ENCODE data around the gene SEMA3E. TPM values are rescaled to one million over a fixed set of nuclear protein-coding genes. Genes with fewer than 3 reads are reported as not detected.

Gene SEMA3E
- total and polyA plus RNA-seq, 9 of the 15 experiments (the other 6 are each of a cell fraction or from before 2014, with no cell fraction given), result 0.01 to 1.4 (median 0.14) TPM; not detected in 2

DNA sequence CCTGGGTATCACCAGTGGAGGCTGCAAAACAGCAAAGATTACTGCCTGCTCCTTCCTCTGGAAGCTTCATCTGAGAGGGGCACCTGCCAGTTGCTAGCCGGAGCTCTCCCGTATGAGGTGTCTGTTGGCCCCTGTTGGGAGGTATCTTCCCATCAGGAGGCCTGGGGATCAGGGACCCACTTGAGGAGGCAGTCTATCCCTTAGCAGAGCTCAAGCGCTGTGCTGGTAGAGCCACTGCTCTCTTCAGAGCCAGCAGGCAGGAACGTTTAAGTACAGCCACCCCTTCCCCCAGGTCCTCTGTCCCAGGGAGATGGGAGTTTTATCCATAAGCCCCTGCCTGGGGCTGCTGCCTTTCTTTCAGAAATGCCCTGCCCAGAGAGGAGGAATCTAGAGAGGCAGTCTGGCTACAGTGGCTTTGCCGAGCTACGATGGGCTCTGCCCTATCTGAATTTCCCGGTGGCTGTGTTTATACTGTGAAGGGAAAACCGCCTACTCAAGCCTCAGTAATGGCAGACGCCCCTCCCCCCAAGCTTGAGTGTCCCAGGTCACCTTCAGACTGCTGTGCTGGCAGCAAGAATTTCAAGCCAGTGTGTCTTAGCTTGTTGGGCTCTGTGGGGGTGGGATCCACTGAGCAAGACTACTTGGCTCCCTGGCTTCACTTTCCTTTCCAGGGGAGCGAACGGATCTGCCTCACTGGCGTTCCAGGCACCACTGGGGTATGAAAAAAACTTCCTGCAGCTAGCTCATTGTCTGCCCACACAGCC, 19.6 kb downstream of the SEMA3E start:
- 2% methylated on average over 12 of the region's 12 CpGs for WGBS (ENCODE audit: insufficient coverage, low coverage, missing lambda C conversion rate)
- in situ Hi-C loops (cut with MboI), result no loop called here
- DNase-seq (ENCODE audit: extremely low read depth in 1 of 4, low spot score in 3 of 4) (no peak), ATAC-seq (no peak), FAIRE-seq (no peak)
- no TSS peak for BruUV-seq (replicated peaks)
- Histone ChIP-seq H3K4me3 (no peak overlapping the region), H3K4me1 (replicated peaks in 1 of 2; ENCODE audit: control insufficient read depth in 2 of 2, insufficient read depth in 2 of 2, low read length in 2 of 2) (no peaks in the 10 kb centered on the region), H3K9ac (ENCODE audit: insufficient read depth in 1 of 2, low read depth in 2 of 2, low read length in 2 of 2) (no peak overlapping the region), H3K27me3 (ENCODE audit: control insufficient read depth in 2 of 2, insufficient read depth in 2 of 2, low read length in 2 of 2) (no peaks in the 10 kb centered on the region), H2AFZ (ENCODE audit: low read depth, low read length) (no peak overlapping the region), H3K9me3 (replicated peaks; ENCODE audit: control insufficient read depth, insufficient read depth, low read depth, low read length) (no peaks in the 10 kb centered on the region; the same call in 1 of the 2 replicates), H3K36me3 (ENCODE audit: control insufficient read depth, insufficient read depth, low read length) (no peaks in the 10 kb centered on the region), H3K79me2 (ENCODE audit: control insufficient read depth, insufficient read depth, low read length) (no peaks in the 10 kb centered on the region), H3K27ac (ENCODE audit: extremely low read depth, low read depth, low read length) (no peak overlapping the region), H4K20me1 (replicated peaks; ENCODE audit: control insufficient read depth, insufficient read depth, low read length) (no peaks in the 10 kb centered on the region), H3K9me1 (ENCODE audit: control insufficient read depth, insufficient read depth, low read length) (no peaks in the 10 kb centered on the region), H3K4me2 (ENCODE audit: insufficient read depth, low read length) (no peak overlapping the region)
- POLR2A ChIA-PET, result no interaction called here
- CTCF ChIA-PET (ENCODE audit: low intra/inter-chr PET ratio), result no interaction called here
- TF ChIP-seq FOXP1 (CRISPR knock-in tag; IDR thresholded peaks at IDR 0.05), result no peak
- intact Hi-C loops (cut with micrococcal nuclease), result no loop called here

DNA sequence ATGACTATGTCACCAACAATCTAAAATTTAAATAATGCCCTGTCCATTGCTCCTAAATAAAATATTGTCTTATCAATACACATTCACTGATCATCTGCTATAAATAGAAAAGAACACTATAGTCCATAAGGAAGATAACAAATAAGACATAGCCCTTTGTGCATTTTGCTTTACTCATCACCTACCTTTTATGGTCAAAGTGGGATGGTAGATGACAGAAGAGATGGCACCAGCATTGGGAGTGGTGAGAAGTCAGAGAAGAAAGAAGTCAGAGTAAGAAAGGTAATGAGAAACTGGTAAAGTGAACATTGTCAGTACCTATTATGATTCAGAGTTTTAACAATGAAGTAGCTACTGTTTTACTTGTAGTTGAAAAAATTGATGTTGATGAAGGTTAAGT, 31.1 kb downstream of the SEMA3E start:
- Histone ChIP-seq H3K27me3 (ENCODE audit: control insufficient read depth in 2 of 2, insufficient read depth in 2 of 2, low read length in 2 of 2) (no peaks in the 10 kb centered on the region), H3K9ac (ENCODE audit: insufficient read depth in 1 of 2, low read depth in 2 of 2, low read length in 2 of 2) (no peak overlapping the region), H3K36me3 (ENCODE audit: control insufficient read depth, insufficient read depth, low read length) (no peaks in the 10 kb centered on the region), H3K9me1 (ENCODE audit: control insufficient read depth, insufficient read depth, low read length) (no peaks in the 10 kb centered on the region), H3K79me2 (ENCODE audit: control insufficient read depth, insufficient read depth, low read length) (no peaks in the 10 kb centered on the region), H3K4me1 (replicated peaks in 1 of 2; ENCODE audit: control insufficient read depth in 2 of 2, insufficient read depth in 2 of 2, low read length in 2 of 2) (no peaks in the 10 kb centered on the region), H4K20me1 (replicated peaks; ENCODE audit: control insufficient read depth, insufficient read depth, low read length) (no peaks in the 10 kb centered on the region), H3K4me3 (no peak overlapping the region), H3K27ac (ENCODE audit: extremely low read depth, low read depth, low read length) (no peak overlapping the region), H2AFZ (ENCODE audit: low read depth, low read length) (no peak overlapping the region), H3K4me2 (ENCODE audit: insufficient read depth, low read length) (no peak overlapping the region), H3K9me3 (replicated peaks; ENCODE audit: control insufficient read depth, insufficient read depth, low read depth, low read length) (peaks cover 6% of the 10 kb centered on the region)
- BruUV-seq (replicated peaks), result no TSS peak
- CTCF ChIA-PET (ENCODE audit: low intra/inter-chr PET ratio), result no interaction called here
- in situ Hi-C loops (cut with MboI) (no loop called here), intact Hi-C loops (cut with micrococcal nuclease) (no loop called here)
- ATAC-seq (no peak), FAIRE-seq (no peak), DNase-seq (ENCODE audit: extremely low read depth in 1 of 4, low spot score in 3 of 4) (no peak)
- TF ChIP-seq SRSF9 (IDR thresholded peaks at IDR 0.05; ENCODE audit: borderline replicate concordance, low read depth, low read length), result no peak
- TF ChIP-seq, protein P1, sequence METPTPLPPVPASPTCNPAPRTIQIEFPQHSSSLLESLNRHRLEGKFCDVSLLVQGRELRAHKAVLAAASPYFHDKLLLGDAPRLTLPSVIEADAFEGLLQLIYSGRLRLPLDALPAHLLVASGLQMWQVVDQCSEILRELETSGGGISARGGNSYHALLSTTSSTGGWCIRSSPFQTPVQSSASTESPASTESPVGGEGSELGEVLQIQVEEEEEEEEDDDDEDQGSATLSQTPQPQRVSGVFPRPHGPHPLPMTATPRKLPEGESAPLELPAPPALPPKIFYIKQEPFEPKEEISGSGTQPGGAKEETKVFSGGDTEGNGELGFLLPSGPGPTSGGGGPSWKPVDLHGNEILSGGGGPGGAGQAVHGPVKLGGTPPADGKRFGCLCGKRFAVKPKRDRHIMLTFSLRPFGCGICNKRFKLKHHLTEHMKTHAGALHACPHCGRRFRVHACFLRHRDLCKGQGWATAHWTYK (CRISPR knock-in tag; IDR thresholded peaks at IDR 0.05), result no peak
- no peak for TF ChIP-seq ZSCAN29 (IDR thresholded peaks at IDR 0.05)
- POLR2A ChIA-PET, result no interaction called here
